ENCODE data around the gene CDX1. TPM values are rescaled to one million over a fixed set of nuclear protein-coding genes. Genes with fewer than 3 reads are reported as not detected.

Gene CDX1
- total RNA-seq, 2 donors from 2014 or later: not detected

DNA sequence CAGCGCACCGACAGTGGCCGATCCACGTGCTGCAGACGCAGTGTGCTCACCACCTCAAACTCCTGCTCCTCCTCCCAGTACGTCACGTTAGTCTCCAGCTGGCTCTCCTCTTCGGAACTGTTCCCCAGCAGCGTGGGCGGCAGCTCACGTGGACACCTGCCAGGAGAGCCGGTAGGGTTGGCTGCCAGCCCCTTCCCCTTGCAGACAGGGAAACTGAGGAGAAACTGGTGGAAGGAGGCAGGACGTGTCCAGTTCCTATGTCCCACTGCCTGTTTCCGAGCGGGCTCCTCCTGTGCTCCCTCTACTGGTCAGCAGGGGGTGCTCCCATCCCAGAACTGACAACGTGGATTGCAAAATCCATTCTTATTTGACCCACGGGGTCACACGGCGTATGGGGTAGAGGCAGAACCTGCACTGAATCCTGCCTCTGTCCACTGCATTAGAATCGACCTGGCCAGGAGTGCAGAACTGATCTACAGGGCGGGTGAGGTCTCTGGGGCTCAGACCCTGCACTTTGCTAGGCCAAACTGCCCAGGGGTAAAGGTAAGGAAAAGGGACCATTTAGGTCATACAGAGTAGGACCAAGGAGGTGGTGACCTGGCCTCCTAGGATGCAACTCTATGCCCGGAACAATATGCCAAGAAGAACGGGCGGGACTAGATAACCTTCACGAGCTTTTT is 36.6 kb upstream of the CDX1 start:
- peak; percentile 85 for DNase-seq (ENCODE audit: low spot score)
- peak overlapping the region in 1 of 2 donors; percentile 25 for H3K4me3 ChIP-seq
- H3K27ac ChIP-seq: peak overlapping the region; percentile 3 to 33
- H3K4me1 ChIP-seq: peaks cover 0 to 36% of the 10 kb centered on the region in 2 donors
- TF ChIP-seq, protein P1, sequence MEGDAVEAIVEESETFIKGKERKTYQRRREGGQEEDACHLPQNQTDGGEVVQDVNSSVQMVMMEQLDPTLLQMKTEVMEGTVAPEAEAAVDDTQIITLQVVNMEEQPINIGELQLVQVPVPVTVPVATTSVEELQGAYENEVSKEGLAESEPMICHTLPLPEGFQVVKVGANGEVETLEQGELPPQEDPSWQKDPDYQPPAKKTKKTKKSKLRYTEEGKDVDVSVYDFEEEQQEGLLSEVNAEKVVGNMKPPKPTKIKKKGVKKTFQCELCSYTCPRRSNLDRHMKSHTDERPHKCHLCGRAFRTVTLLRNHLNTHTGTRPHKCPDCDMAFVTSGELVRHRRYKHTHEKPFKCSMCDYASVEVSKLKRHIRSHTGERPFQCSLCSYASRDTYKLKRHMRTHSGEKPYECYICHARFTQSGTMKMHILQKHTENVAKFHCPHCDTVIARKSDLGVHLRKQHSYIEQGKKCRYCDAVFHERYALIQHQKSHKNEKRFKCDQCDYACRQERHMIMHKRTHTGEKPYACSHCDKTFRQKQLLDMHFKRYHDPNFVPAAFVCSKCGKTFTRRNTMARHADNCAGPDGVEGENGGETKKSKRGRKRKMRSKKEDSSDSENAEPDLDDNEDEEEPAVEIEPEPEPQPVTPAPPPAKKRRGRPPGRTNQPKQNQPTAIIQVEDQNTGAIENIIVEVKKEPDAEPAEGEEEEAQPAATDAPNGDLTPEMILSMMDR (IDR thresholded peaks at IDR 0.05): peak; percentile 90 to 92
- H3K36me3 ChIP-seq: peaks cover 37% of the 10 kb centered on the region
- no peaks in the 10 kb centered on the region for H3K9me3 ChIP-seq
- no peaks in the 10 kb centered on the region for H3K27me3 ChIP-seq

DNA sequence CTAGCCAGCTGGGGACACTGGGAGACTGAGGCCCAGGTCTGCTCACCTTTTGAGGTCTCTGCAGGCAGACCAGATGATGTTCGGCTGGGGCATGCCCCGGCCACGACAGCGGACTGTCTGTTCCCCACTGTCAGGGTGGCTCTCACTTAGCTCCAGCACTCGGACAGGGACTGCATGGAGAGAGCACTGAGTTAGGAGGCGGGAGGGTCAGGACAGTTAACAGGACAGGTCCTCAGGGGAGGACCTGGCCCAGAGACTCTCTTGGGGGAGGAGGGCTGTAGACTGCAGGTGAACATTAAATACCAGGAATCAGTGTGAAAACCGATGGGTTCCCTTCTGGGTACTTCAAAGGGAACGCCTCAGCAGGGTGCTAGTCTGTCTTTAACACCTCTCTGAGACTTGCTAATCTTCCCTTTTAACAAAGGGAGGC is 36.1 kb upstream of the CDX1 start:
- Histone ChIP-seq H3K36me3 (peaks cover 34% of the 10 kb centered on the region), H3K27me3 (no peaks in the 10 kb centered on the region), H3K4me3 (no peak overlapping the region), H3K27ac (peak overlapping the region; percentile 3 to 33), H3K9me3 (no peaks in the 10 kb centered on the region), H3K4me1 (peaks cover 0 to 40% of the 10 kb centered on the region in 2 donors)
- TF ChIP-seq, protein P1 (IDR thresholded peaks at IDR 0.05): no peak
- DNase-seq (ENCODE audit: low spot score): no peak

DNA sequence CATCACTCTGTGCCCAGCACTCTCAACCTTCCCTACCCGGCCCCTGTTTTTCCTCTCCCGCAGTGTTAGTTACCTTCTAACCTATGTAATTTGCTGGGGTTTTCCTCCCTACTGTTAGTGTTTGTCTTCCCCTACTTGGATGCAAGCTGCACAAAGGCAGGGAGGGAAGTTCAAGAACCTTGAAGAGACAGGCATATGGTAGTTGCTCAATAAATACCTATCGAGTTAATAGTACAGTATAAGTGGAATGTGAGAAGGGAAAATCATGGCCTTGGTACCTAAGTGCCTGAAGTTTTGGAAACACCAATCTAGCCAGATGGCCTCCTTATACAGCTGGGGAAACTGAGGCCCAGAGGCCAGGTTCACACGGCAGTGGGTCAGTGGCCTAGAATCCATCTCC is 35.1 kb upstream of the CDX1 start:
- Histone ChIP-seq H3K9me3 (no peaks in the 10 kb centered on the region), H3K4me1 (peaks cover 0 to 49% of the 10 kb centered on the region in 2 donors), H3K36me3 (peaks cover 34% of the 10 kb centered on the region), H3K27me3 (no peaks in the 10 kb centered on the region), H3K27ac (peak overlapping the region; percentile 12 to 78), H3K4me3 (no peak overlapping the region)
- no peak for DNase-seq (ENCODE audit: low spot score)
- TF ChIP-seq, protein P1 (IDR thresholded peaks at IDR 0.05): no peak

- no peak for DNase-seq (ENCODE audit: low spot score)
- peak overlapping the region; percentile 12 to 78 for H3K27ac ChIP-seq
- H3K4me3 ChIP-seq: no peak overlapping the region
- H3K36me3 ChIP-seq: peaks cover 34% of the 10 kb centered on the region
- no peaks in the 10 kb centered on the region for H3K9me3 ChIP-seq
- no peaks in the 10 kb centered on the region for H3K27me3 ChIP-seq
- TF ChIP-seq, protein P1 (IDR thresholded peaks at IDR 0.05): no peak
- peaks cover 0 to 56% of the 10 kb centered on the region in 2 donors for H3K4me1 ChIP-seq
Observed at GRCh38 chr5:150131978-150132694, 34.4 kb upstream of the CDX1 start.

GRCh38 chr5:150132740-150133139 is 33.8 kb upstream of the CDX1 start:
- Histone ChIP-seq H3K27me3 (no peaks in the 10 kb centered on the region), H3K9me3 (no peaks in the 10 kb centered on the region), H3K4me3 (no peak overlapping the region), H3K4me1 (peaks cover 0 to 62% of the 10 kb centered on the region in 2 donors), H3K27ac (peak overlapping the region; percentile 12 to 78), H3K36me3 (peaks cover 34% of the 10 kb centered on the region)
- TF ChIP-seq, protein P1 (IDR thresholded peaks at IDR 0.05): no peak
- no peak for DNase-seq (ENCODE audit: low spot score)
